T47D (cell line): ENCODE results near the gene TSPAN9.

Experiments
- DNase-seq, 2 experiments: peaks; one replicate each; pipeline versions ENCODE4 v3.0.0 to v3.0.0-alpha.2; 2011 to 2012; ENCODE audit warnings: low read depth in 1 of 2, low spot score in 1 of 2
- JUND ChIP-seq: IDR thresholded peaks from 2 replicates; pipeline ENCODE4 v1.6.1; 2012; ENCODE audit warnings: low read depth
- in situ Hi-C: cut with HindIII; loops from 2 replicates; pipeline ENCODE4 v1.10.0; 2016; ENCODE audit warnings: low sequenced_read_pairs, low pct_unique_long_range_greater_than_20kb

The TSPAN9 gene

DNA sequence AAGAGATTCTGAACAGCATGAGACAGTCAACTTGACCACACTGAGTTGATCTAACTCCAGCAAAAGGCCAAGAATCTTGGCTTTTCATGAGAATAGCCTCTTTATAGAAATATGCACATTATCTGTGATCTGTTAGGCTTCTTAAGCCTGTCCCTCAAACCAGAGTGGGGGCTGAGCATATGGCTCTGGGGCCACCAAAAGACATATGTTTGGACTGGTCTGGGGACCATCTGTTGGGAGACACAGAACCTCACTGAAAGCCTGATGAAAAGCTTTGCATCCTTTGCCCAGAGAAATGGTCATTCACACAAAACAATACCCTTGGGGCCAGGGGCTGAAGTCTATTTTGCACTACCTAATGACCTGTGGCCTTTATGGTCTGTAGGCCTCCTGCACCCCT, 248.6 kb downstream of the TSPAN9 start:
- TF ChIP-seq JUND: no peak
- in situ Hi-C loops: no loop called here
- DNase-seq: no peak

DNA sequence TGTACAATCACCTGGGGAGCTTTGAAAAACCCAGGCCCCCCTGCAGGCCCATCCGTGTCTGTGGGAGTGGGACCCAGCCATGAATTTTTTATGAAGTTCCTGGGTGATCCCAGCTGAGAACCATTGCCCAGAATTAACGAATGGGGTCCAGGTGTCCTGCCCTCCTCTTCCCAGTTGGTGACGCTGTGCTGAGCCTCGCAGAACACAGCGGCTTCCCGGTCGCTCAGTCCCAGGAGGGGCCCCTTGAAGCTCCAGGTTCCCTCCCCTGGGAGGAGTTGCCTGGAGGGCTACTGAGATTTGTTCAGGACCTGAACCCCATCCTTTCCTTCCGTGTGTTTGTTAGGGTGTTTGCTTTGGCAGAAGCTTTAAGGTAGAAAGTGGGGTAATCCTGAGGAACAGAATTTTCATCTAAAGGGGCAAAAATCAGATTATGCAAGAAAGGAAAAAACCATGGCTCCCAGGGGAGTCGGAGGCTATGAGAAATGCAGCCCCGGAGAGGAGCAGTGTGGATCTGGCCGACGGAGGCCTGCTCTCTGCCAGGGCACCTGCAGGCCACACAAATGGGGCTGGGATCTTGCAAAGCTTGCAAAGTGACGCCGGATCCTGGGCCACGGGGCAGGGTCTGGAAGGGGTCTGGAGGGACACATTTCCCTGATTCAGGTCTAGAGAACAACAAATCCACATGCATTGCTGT, 249.1 kb downstream of the TSPAN9 start:
- in situ Hi-C loops: no loop called here
- no peak for TF ChIP-seq JUND
- no peak for DNase-seq

DNA sequence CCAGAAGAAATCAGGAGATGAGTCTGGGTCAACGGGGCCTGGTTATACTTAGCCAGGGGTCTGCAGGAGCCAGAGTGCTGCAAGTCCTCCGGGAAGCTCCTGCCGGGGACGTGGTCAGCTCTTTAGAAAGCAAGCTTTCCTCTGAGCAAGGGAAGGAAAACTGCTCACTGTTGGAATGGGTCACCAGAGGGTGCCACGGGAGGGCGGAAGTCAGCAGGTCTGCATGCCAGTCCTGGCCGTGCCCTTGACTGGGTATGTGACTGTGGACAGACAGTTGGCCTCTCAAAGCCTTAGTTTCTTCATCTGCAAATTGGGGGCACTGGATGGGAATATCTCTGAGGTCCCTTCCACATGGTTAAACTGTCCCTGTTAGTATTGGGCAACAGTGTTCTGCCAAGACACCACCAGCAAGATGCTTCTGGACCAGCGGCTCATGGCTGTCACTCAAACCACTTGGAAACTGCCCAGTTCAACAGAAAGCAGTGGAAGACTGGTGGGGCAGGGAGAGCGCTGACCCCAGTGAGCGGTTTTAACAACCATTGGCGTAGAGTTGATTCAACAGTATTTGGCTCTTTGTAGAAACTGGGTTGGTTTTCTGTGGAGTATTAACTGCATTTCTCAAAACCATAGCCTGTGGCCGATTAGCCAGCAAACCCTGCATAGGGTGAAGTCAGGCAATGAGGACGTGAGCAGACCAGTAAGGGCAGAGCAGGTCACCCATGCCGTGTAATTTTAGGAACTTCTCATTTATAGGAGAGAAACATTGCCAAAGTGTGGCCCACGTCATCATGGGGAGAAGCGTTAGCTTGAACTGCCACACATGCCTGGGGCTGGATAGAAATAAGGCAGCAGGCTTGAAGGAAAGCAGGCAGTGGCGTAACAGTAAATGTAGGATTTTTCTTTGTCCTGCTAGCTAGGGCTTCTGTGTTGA, 249.9 kb downstream of the TSPAN9 start:
- no peak for DNase-seq
- in situ Hi-C loops: no loop called here
- TF ChIP-seq JUND: no peak

DNA sequence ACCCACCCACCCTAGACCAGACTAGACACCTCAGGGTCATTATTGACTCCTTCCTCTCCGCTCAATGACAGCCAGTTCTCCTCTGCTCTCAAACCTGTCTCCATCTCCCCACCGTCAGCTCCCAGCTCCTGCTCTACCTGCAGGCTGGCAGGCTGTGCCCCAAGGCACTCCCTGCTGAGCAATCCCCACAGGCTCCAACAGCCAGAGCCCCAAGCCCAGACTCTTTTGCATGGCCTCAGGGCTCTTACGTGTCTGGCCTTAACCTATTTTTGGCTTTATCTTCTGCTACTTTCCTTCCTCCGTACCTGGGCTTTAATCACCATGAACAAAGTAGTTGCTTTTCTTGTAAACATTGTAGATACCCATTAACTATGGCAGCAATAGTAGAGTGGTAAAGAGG, 250.9 kb downstream of the TSPAN9 start:
- TF ChIP-seq JUND: no peak
- in situ Hi-C loops: no loop called here
- DNase-seq: no peak

DNA sequence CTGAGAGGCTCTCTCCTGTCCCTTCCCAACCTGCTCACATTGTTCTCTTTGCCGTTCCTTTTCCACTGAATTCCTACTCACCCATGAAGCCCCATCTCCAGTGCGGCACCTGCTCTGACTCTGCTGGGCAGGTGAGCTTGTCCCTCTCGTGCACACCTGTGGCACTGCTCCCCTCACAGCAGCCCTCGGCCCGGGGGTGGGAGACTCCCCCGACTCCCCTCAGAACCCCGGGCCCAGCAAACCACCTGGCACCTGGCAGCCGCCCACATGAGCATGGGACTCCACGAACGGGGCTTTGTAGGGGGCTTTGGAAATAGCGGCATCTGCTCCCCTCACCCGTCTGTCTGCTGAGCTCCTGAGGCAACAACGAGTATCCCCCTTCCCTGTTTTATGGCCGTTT, 251.4 kb downstream of the TSPAN9 start:
- DNase-seq: no peak
- in situ Hi-C loops: no loop called here
- TF ChIP-seq JUND: no peak

DNA sequence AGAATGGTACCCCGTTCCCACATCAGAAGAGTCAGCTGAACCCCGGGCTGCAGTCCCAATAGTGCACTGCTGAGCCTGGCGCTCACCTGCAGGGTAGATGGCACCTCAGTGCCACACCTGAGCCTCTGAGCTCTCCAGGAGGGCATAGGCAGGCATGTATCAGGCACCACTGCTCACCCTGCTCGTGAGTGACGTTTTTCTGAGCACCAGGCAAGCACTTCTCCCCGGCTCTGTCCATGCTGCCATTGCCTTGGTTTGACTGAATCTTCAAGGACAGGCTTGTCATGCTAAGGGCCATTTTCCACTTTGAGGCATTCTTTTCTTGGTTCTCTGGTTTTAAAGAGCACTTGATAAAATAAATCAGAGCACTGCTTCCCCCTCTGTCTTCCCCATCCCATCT, 252.2 kb downstream of the TSPAN9 start:
- DNase-seq: no peak
- in situ Hi-C loops: no loop called here
- no peak for TF ChIP-seq JUND

DNA sequence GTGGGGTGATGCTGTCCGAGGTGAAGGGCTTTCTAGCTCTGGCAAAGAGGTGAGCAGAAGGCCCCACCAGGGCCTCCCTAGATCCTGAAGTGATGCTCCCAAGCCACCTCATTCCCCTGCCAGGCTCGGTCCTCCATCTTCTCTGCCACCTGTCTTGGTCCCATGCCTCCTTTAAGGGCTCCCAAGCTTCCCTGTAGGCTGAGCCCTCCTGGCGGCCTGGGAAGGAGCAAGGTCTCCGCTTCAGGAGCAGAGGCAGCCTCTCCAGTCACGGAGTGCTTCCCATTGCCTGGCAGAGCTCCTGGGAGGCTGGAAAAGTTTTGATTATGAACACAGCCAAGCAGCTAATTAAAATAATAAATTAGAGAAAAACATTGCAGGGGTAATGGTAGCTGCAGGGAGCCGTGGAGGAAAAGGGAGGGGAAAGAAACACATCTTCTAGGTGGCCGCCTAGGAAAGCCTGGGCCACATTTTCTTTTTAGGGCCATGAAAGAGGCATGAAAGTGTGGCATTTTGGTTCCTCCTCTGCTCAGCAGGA, 253.9 kb downstream of the TSPAN9 start:
- in situ Hi-C loops: no loop called here
- no peak for TF ChIP-seq JUND
- no peak for DNase-seq

DNA sequence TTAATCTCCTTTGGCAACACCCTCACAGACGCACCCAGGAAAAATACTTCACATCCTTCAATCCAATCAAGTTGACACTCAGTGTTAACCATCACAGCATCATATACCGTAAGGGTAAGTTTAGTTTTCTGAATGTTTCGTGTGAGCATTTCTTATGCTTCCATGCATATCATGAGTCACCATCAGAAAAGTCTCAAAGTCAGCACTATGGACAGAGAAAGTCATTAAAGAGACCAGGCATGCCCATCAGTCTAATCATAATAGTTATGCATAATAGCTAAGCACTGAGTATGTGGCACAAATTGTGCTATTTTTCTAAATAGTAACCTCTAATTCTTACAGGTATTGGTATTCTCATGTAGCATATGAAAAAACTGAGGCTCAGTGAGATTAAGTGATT, 255.0 kb downstream of the TSPAN9 start:
- in situ Hi-C loops: no loop called here
- TF ChIP-seq JUND: no peak
- DNase-seq: peak in 1 of 2 experiments; percentile 61

DNA sequence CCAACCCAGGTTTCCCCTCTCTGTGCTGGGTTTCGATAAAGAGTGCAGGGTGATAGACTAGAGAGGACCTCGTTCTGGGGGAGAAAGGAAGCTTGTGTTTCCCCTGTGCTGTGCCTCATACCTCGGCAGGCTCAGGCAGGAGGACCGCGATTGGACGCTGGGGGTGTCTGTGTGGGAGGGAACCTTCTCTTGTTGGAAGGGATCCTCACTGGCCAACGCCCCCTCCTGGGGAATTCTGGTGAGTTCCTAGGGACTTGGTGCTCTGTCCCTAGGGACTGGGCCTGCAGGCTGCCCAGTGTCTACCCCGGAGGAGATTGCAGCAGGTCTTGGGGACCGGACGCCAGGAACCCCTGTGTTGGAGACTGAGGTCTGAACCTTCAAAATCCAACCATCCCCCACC, 256.4 kb downstream of the TSPAN9 start:
- no peak for DNase-seq
- TF ChIP-seq JUND: no peak
- in situ Hi-C loops: no loop called here

DNA sequence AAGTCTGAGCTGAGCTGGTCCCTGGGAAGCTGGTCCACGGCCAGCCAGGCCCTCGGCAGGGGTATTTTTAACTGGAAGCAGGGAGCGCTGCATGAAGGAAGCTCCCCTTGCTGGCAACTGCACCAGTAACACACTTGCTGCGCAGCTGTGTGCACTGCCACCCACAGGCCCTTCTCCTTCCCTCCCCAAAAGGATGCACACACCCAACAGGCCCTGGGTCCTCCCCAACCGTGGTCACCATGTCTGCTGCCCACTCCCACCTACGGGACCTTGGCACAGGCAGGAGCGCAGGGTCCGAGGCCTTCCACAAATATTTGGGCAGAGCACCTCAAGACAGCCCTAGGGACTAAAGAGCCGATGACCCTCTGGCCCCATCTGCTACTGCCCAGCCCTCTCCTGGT, 256.8 kb downstream of the TSPAN9 start:
- TF ChIP-seq JUND: no peak
- in situ Hi-C loops: no loop called here
- no peak for DNase-seq

DNA sequence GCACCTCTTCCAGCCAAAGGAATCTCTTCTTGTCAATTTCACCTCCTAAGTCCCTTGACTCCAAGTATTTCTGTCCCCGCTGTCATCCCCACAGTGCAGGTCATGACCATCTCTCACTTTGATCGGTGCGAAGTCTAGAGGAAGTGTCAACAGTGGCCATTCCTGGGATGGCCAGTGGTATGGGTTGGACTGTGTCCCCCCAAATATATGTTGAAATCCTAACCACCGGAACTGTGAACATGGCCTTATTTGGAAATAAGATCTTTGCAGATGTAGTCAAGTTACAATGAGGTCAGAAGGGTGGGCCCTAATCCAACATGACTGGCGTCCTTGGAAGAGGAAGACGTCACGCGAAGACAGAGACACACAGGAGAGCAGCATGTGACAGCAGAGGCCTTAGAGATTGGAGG, 257.9 kb downstream of the TSPAN9 start:
- no peak for DNase-seq
- TF ChIP-seq JUND: no peak
- in situ Hi-C loops: no loop called here
